Colonic mucosa (tissue), 4 donors: ENCODE measurements around the gene MB21D2. TPM values are rescaled to one million over a fixed set of nuclear protein-coding genes. Genes with fewer than 3 reads are reported as not detected.

ENCODE experiments used
- DNase-seq: peaks from one replicate; pipeline ENCODE4 v3.0.0-alpha.2; 2020
- H3K27ac ChIP-seq: fragments of 200-600 bp; one replicate; pipeline ENCODE4 v1.8.0; 2021
- H3K27me3 ChIP-seq: fragments of 200-600 bp; one replicate; pipeline ENCODE4 v1.8.0; 2021
- H3K36me3 ChIP-seq: fragments of 200-600 bp; one replicate; pipeline ENCODE4 v1.8.0; 2021
- H3K4me1 ChIP-seq: fragments of 200-600 bp; one replicate; pipeline ENCODE4 v1.8.0; 2021; ENCODE audit warnings: mild to moderate bottlenecking
- H3K4me3 ChIP-seq: fragments of 200-600 bp; one replicate; pipeline ENCODE4 v1.8.0; 2021
- H3K9ac ChIP-seq, 2 donors: one replicate each; pipeline ENCODE4 v1.7.0; 2013; ENCODE audit warnings: control low read depth in 2 of 2, low read depth in 2 of 2, low read length in 2 of 2
- H3K9me3 ChIP-seq: fragments of 200-600 bp; one replicate; pipeline ENCODE4 v1.8.0; 2021
- intact Hi-C: fragments of 100-400 bp; cut with DNase I; formaldehyde crosslinking; loops from one replicate; pipeline ENCODE4 v1.14.1; 2022
- total RNA-seq, 2 donors: library from RNA; stranded (reverse); fragmentation: NEBNext Ultra II Directional in 1 of 2; extraction: Animal tissue kit (Norgen Biotek cat#: 25700) in 1 of 2; gene quantifications; one replicate each; pipeline ENCODE4 v1.2.1, GENCODE V29; 2021
- TF ChIP-seq, protein P1 (sequence below): fragments of 200-600 bp; IDR thresholded peaks from one replicate; pipeline ENCODE4 v1.8.0; 2022; ENCODE audit warnings: antibody characterized with exemption, mild to moderate bottlenecking
- donor health status: healthy.
- donor health status: DM: no; HTN: no; CAD: no.
- donor health status: DM: no; HTN: no; CAD: no.

Gene MB21D2
- total RNA-seq, 2 donors from 2014 or later = 2.8 to 4.4 TPM

GRCh38 chr3:192906940-192907339 is 10.7 kb downstream of the MB21D2 start:
- Histone ChIP-seq H3K36me3 (no peaks in the 10 kb centered on the region), H3K27me3 (no peaks in the 10 kb centered on the region), H3K9me3 (no peaks in the 10 kb centered on the region), H3K9ac (no peak overlapping the region), H3K27ac (no peak overlapping the region), H3K4me1 (no peaks in the 10 kb centered on the region), H3K4me3 (no peak overlapping the region)
- TF ChIP-seq, protein P1, sequence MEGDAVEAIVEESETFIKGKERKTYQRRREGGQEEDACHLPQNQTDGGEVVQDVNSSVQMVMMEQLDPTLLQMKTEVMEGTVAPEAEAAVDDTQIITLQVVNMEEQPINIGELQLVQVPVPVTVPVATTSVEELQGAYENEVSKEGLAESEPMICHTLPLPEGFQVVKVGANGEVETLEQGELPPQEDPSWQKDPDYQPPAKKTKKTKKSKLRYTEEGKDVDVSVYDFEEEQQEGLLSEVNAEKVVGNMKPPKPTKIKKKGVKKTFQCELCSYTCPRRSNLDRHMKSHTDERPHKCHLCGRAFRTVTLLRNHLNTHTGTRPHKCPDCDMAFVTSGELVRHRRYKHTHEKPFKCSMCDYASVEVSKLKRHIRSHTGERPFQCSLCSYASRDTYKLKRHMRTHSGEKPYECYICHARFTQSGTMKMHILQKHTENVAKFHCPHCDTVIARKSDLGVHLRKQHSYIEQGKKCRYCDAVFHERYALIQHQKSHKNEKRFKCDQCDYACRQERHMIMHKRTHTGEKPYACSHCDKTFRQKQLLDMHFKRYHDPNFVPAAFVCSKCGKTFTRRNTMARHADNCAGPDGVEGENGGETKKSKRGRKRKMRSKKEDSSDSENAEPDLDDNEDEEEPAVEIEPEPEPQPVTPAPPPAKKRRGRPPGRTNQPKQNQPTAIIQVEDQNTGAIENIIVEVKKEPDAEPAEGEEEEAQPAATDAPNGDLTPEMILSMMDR = no peak
- no peak for DNase-seq
- intact Hi-C loops = no loop called here

DNA sequence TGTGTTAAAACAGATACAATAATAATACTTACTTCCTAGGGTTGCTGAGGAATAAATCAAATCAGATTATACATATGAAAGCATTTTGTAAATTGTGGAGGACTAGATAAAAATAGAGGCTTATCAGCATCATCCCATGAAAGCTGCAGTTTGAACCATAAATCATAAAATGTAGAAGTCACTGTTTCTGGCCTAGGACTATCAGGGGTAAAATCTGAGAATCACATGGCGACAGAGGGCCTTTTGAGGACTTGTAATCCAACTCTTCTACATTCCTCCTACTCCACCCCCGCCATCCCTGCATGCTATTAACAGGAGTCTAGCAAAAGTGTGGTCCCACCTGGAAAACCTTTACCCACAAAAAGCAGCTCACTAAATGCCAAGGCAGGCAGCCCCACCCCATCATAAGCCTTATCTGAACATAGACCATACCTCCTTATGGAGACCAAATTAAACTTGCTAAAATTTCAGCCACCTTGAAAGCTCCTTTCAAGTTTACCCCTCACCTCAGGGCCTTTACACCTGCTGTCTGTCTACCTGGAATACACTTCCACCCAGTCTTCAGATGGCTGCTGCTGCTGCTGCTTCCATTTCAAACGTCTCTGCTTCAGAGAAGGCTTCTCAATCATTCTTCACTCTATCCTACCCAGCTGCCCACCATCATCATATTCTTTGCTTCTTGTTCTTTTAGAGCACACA is 11.5 kb downstream of the MB21D2 start:
- no peak overlapping the region for H3K27ac ChIP-seq
- H3K27me3 ChIP-seq = no peaks in the 10 kb centered on the region
- H3K4me3 ChIP-seq = no peak overlapping the region
- H3K9me3 ChIP-seq = no peaks in the 10 kb centered on the region
- no peaks in the 10 kb centered on the region for H3K36me3 ChIP-seq
- DNase-seq = no peak
- H3K4me1 ChIP-seq = no peaks in the 10 kb centered on the region
- TF ChIP-seq, protein P1 = no peak
- H3K9ac ChIP-seq = no peak overlapping the region
- intact Hi-C loops = no loop called here

- Histone ChIP-seq H3K4me1 (no peaks in the 10 kb centered on the region), H3K27me3 (no peaks in the 10 kb centered on the region), H3K4me3 (no peak overlapping the region), H3K9ac (no peak overlapping the region), H3K27ac (no peak overlapping the region), H3K9me3 (no peaks in the 10 kb centered on the region), H3K36me3 (no peaks in the 10 kb centered on the region)
- TF ChIP-seq, protein P1 = no peak
- intact Hi-C loops = no loop called here
- no peak for DNase-seq
Measured at GRCh38 chr3:192904632-192905289, 12.9 kb downstream of the MB21D2 start.

GRCh38 chr3:192902549-192902948 is 15.1 kb downstream of the MB21D2 start:
- no peaks in the 10 kb centered on the region for H3K4me1 ChIP-seq
- no peak overlapping the region for H3K9ac ChIP-seq
- no peak overlapping the region for H3K27ac ChIP-seq
- no peaks in the 10 kb centered on the region for H3K27me3 ChIP-seq
- no peak overlapping the region for H3K4me3 ChIP-seq
- no peaks in the 10 kb centered on the region for H3K9me3 ChIP-seq
- intact Hi-C loops = no loop called here
- no peak for DNase-seq
- no peaks in the 10 kb centered on the region for H3K36me3 ChIP-seq
- TF ChIP-seq, protein P1 = no peak

DNA sequence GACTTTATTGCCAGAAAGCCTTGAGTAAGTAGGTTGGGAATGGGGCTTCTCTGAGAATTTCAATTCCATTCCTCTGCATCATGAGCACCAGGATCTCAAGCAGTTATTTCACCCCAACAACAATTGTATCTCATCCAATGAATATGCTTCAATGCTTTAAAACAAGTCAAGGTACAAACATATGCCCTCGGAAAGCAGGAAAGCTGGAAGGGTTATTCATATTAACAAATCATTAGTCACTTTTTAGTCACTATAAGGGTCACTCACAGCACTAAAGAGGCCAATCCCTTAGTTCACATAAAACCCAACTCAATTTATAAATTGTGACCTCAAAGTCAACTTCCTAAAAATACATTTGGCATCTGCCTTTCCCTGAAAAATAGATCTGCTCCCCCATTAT is 16.2 kb downstream of the MB21D2 start:
- Histone ChIP-seq H3K27ac (no peak overlapping the region), H3K4me3 (no peak overlapping the region), H3K9ac (no peak overlapping the region), H3K9me3 (no peaks in the 10 kb centered on the region), H3K27me3 (no peaks in the 10 kb centered on the region), H3K4me1 (no peaks in the 10 kb centered on the region), H3K36me3 (no peaks in the 10 kb centered on the region)
- DNase-seq = no peak
- TF ChIP-seq, protein P1 = no peak
- intact Hi-C loops = no loop called here
